Measurements from ENCODE around the gene ITPKA.

DNA sequence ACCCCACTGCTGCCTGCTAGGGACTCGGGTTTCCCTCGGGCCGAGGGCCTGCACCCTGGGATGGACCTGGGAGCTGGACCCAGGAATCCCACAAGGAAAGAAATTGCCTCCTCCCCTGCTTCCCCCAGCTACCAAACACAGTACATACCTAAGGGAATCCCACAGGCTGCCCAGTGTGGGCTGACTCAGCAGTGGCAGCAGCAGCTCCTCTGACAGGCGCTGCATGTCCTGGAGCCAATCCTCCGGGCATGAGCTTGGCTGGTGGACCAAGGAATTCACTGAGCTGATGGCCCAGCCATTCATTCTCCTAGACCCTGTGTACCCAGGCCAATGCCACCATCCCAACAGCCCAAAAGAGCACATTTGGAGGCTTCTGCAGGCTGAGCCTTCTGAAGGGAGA is 29.4 kb downstream of the ITPKA start:
- TF ChIP-seq CTCF (conservative IDR thresholded peaks at IDR 0.05; ENCODE audit: low read depth, low read length), result no peak
- no peak for TF ChIP-seq EZH2 (IDR thresholded peaks at IDR 0.05; ENCODE audit: borderline replicate concordance, low read depth, low read length, poor library complexity, severe bottlenecking)
